Loucy (cell line): Measurements from ENCODE around the gene PLXNB3.

ENCODE experiments used
- H2AFZ ChIP-seq: fragments of 200-600 bp; sonication (generic); 2 replicates; pipeline ENCODE4 v1.6.0; 2016; ENCODE audit warnings: antibody characterized with exemption, mild to moderate bottlenecking, low read length, moderate library complexity
- H3F3A ChIP-seq: fragments of 200-600 bp; 2 replicates; pipeline ENCODE4 v1.6.0; 2016; ENCODE audit warnings: antibody characterized with exemption, low read depth, mild to moderate bottlenecking
- H3K27me3 ChIP-seq: fragments of 200-600 bp; sonication (generic); 2 replicates; pipeline ENCODE4 v1.6.1; 2014; ENCODE audit warnings: low read length, mild to moderate bottlenecking; ENCODE audit not compliant: insufficient read depth, poor library complexity, severe bottlenecking
- H3K36me3 ChIP-seq: fragments of 200-600 bp; sonication (generic); 2 replicates; pipeline ENCODE4 v1.6.1; 2016; ENCODE audit warnings: low read length; ENCODE audit not compliant: insufficient read depth
- H3K4me1 ChIP-seq: fragments of 200-600 bp; sonication (generic); 2 replicates; pipeline ENCODE4 v1.5.1; 2014; ENCODE audit warnings: low read length, mild to moderate bottlenecking; ENCODE audit not compliant: insufficient read depth, poor library complexity, severe bottlenecking
- H3K4me2 ChIP-seq: fragments of 200-600 bp; sonication (generic); 2 replicates; pipeline ENCODE4 v1.6.0; 2014; ENCODE audit warnings: antibody characterized with exemption, low read length, low read depth, mild to moderate bottlenecking; ENCODE audit not compliant: poor library complexity, severe bottlenecking
- H3K4me3 ChIP-seq: fragments of 200-600 bp; sonication (generic); 2 replicates; pipeline ENCODE4 v1.5.1; 2014; ENCODE audit warnings: low read length, mild to moderate bottlenecking, mixed read lengths; ENCODE audit not compliant: poor library complexity, severe bottlenecking
- H3K79me2 ChIP-seq: fragments of 200-600 bp; sonication (generic); 2 replicates; pipeline ENCODE4 v1.6.1; 2014; ENCODE audit warnings: low read length; ENCODE audit not compliant: insufficient read depth
- H3K9ac ChIP-seq: fragments of 200-600 bp; sonication (generic); 2 replicates; pipeline ENCODE4 v1.6.0; 2014; ENCODE audit warnings: mild to moderate bottlenecking, low read depth, low read length, moderate library complexity; ENCODE audit not compliant: poor library complexity, severe bottlenecking
- H3K9me2 ChIP-seq: fragments of 200-600 bp; sonication (generic); replicated peaks from 2 replicates; pipeline ENCODE4 v1.6.1; 2016; ENCODE audit warnings: low read depth, low read length, mixed read lengths
- H3K9me3 ChIP-seq: fragments of 200-600 bp; sonication (generic); 2 replicates; pipeline ENCODE4 v1.6.1; 2014; ENCODE audit warnings: mild to moderate bottlenecking, antibody characterized with exemption, low read length, low read depth; ENCODE audit not compliant: insufficient read depth
- H4K20me1 ChIP-seq: fragments of 200-600 bp; sonication (generic); 2 replicates; pipeline ENCODE4 v1.6.0; 2014; ENCODE audit warnings: antibody characterized with exemption, low read length, mild to moderate bottlenecking; ENCODE audit not compliant: insufficient read depth, poor library complexity, severe bottlenecking
- CTCF ChIP-seq: fragments of 200-600 bp; sonication (generic); conservative IDR thresholded peaks from 2 replicates; pipeline ENCODE4 v1.5.1; 2014; ENCODE audit warnings: mild to moderate bottlenecking, antibody characterized with exemption, low read length
- EZH2phosphoT487 ChIP-seq: fragments of 200-600 bp; IDR thresholded peaks from 2 replicates; pipeline ENCODE4 v1.6.1; 2018; ENCODE audit warnings: antibody characterized with exemption, mild to moderate bottlenecking, moderate library complexity, borderline replicate concordance

PLXNB3 gene

GRCh38 chrX:153804100-153804595 is 40.1 kb downstream of the PLXNB3 start:
- Histone ChIP-seq H3K4me1 (no peaks in the 10 kb centered on the region), H3K9me3 (no peaks in the 10 kb centered on the region), H3K9me2 (no peaks in the 10 kb centered on the region), H2AFZ (no peak overlapping the region), H3K4me2 (no peak overlapping the region), H3K79me2 (no peaks in the 10 kb centered on the region), H3K27me3 (no peaks in the 10 kb centered on the region), H4K20me1 (no peaks in the 10 kb centered on the region), H3K9ac (no peak overlapping the region), H3F3A (no peaks in the 10 kb centered on the region), H3K36me3 (no peaks in the 10 kb centered on the region), H3K4me3 (no peak overlapping the region)
- TF ChIP-seq EZH2phosphoT487: no peak
- no peak for TF ChIP-seq CTCF

- Histone ChIP-seq H3K4me3 (no peak overlapping the region), H4K20me1 (no peaks in the 10 kb centered on the region), H3K4me1 (no peaks in the 10 kb centered on the region), H3K9me3 (no peaks in the 10 kb centered on the region), H3K27me3 (no peaks in the 10 kb centered on the region), H3K79me2 (no peaks in the 10 kb centered on the region), H3K9me2 (no peaks in the 10 kb centered on the region), H3K36me3 (no peaks in the 10 kb centered on the region), H3K4me2 (no peak overlapping the region), H2AFZ (no peak overlapping the region), H3F3A (no peaks in the 10 kb centered on the region), H3K9ac (no peak overlapping the region)
- TF ChIP-seq CTCF: no peak
- no peak for TF ChIP-seq EZH2phosphoT487
Measured at GRCh38 chrX:153804621-153805020, 40.6 kb downstream of the PLXNB3 start.

- H3K9ac ChIP-seq: no peak overlapping the region
- H3K79me2 ChIP-seq: no peaks in the 10 kb centered on the region
- no peaks in the 10 kb centered on the region for H3K9me3 ChIP-seq
Measured at GRCh38 chrX:153805436-153805835, 41.4 kb downstream of the PLXNB3 start.

More at GRCh38 chrX:153805436-153805835, 41.4 kb downstream of the PLXNB3 start:
- H3K9me2 ChIP-seq: no peaks in the 10 kb centered on the region
- no peak for TF ChIP-seq EZH2phosphoT487
- TF ChIP-seq CTCF: no peak
- H3K4me1 ChIP-seq: no peaks in the 10 kb centered on the region
- no peak overlapping the region for H2AFZ ChIP-seq
- H3K36me3 ChIP-seq: no peaks in the 10 kb centered on the region
- H4K20me1 ChIP-seq: no peaks in the 10 kb centered on the region
- no peak overlapping the region for H3K4me2 ChIP-seq
- no peaks in the 10 kb centered on the region for H3K27me3 ChIP-seq
- no peaks in the 10 kb centered on the region for H3F3A ChIP-seq
- no peak overlapping the region for H3K4me3 ChIP-seq
